ENCODE results near the gene HAUS8. TPM values are rescaled to one million over a fixed set of nuclear protein-coding genes. Genes with fewer than 3 reads are reported as not detected.

HAUS8 gene
- total and polyA plus RNA-seq, 7 experiments from 2014 or later, result 9.4 to 31.5 (median 19.0) TPM

GRCh38 chr19:17078920-17079709, 3.9 kb upstream of the HAUS8 start:
- no peak overlapping the region for H3K27ac ChIP-seq (ENCODE audit: low read depth, low read length)
- H3K36me3 ChIP-seq (ENCODE audit: control insufficient read depth in 2 of 3, insufficient read depth in 3 of 3, low read length in 3 of 3), result peaks cover 0 to 10% (median 0%) of the 10 kb centered on the region in 3 experiments
- ChIA-PET POLR2A (interaction anchor here (1.6 kb wide), 1 partner anchor 136 kb away, joined by 3 read pairs; the partner anchor contains the start of gene USE1), CTCF (no interaction called here)
- Mint-ChIP-seq H3K4me3 (peak overlapping the region in 7 of 10 donors; percentile 7 to 100 (median 55)), H3K27ac (peak overlapping the region in 7 of 9 donors; percentile 12 to 77 (median 59)), H3K4me1 (peaks cover 49 to 71% (median 57%) of the 10 kb centered on the region in 7 donors), H3K36me3 (peaks cover 0 to 10% (median 0%) of the 10 kb centered on the region in 5 donors), H3K27me3 (no peaks in the 10 kb centered on the region), H3K9me3 (no peaks in the 10 kb centered on the region)
- no peaks in the 10 kb centered on the region for H3K9me3 ChIP-seq (ENCODE audit: control insufficient read depth in 2 of 3, low read length in 3 of 3)
- intact Hi-C loops (cut with micrococcal nuclease), result loop anchor here (5.0 to 10.0 kb wide), 4 partner anchors 388 to 967 kb away; partner anchors contain the start of genes RAB8A (in 1 of the 2) and SLC5A5 (in 1 of the 2)
- no peaks in the 10 kb centered on the region for H3K27me3 ChIP-seq (ENCODE audit: control insufficient read depth in 2 of 2, insufficient read depth in 2 of 2, low read length in 2 of 2)
- DNase-seq (no peak), ATAC-seq (no peak)
- H3K4me1 ChIP-seq (ENCODE audit: control insufficient read depth in 2 of 2, insufficient read depth in 2 of 2, low read length in 2 of 2), result peaks cover 28 to 29% of the 10 kb centered on the region in 2 donors
- no peak overlapping the region for H3K4me3 ChIP-seq (ENCODE audit: low read length)

GRCh38 chr19:17078036-17078919, 3.0 kb upstream of the HAUS8 start:
- ATAC-seq, result no peak
- POLR2A ChIA-PET, result interaction anchor here (1.6 to 5.0 kb wide), 2 partner anchors 47 to 137 kb away, joined by 3 to 56 read pairs; partner anchors contain the start of gene USE1
- intact Hi-C loops (cut with micrococcal nuclease), result loop anchor here (5.0 to 10.0 kb wide), 4 partner anchors 389 to 966 kb away; partner anchors contain the start of genes RAB8A (in 1 of the 2) and SLC5A5 (in 1 of the 2)
- Mint-ChIP-seq H3K4me1 (peaks cover 54 to 79% (median 64%) of the 10 kb centered on the region in 7 donors), H3K27me3 (no peaks in the 10 kb centered on the region), H3K4me3 (peak overlapping the region; percentile 64 to 100 (median 98)), H3K9me3 (no peaks in the 10 kb centered on the region), H3K36me3 (peaks cover 0 to 11% (median 0%) of the 10 kb centered on the region in 5 donors), H3K27ac (peak overlapping the region in 4 of 9 donors; percentile 26 to 96 (median 81))
- peaks cover 32% of the 10 kb centered on the region in 2 donors for H3K4me1 ChIP-seq (ENCODE audit: control insufficient read depth in 2 of 2, insufficient read depth in 2 of 2, low read length in 2 of 2)
- no peaks in the 10 kb centered on the region for H3K9me3 ChIP-seq (ENCODE audit: control insufficient read depth in 2 of 3, low read length in 3 of 3)
- no peak for DNase-seq
- H3K4me3 ChIP-seq (ENCODE audit: low read length), result no peak overlapping the region
- CTCF ChIA-PET, result no interaction called here
- H3K36me3 ChIP-seq (ENCODE audit: control insufficient read depth in 2 of 3, insufficient read depth in 3 of 3, low read length in 3 of 3), result peaks cover 0 to 10% (median 0%) of the 10 kb centered on the region in 3 experiments
- no peaks in the 10 kb centered on the region for H3K27me3 ChIP-seq (ENCODE audit: control insufficient read depth in 2 of 2, insufficient read depth in 2 of 2, low read length in 2 of 2)
- H3K27ac ChIP-seq (ENCODE audit: low read depth, low read length), result no peak overlapping the region

GRCh38 chr19:17077447-17078028, 2.3 kb upstream of the HAUS8 start:
- no peak overlapping the region for H3K27ac ChIP-seq (ENCODE audit: low read depth, low read length)
- Mint-ChIP-seq H3K27ac (peak overlapping the region in 6 of 9 donors; percentile 17 to 96 (median 68)), H3K4me1 (peaks cover 55 to 80% (median 66%) of the 10 kb centered on the region in 7 donors), H3K9me3 (no peaks in the 10 kb centered on the region), H3K36me3 (peaks cover 0 to 11% (median 0%) of the 10 kb centered on the region in 5 donors), H3K4me3 (peak overlapping the region; percentile 96 to 100 (median 98)), H3K27me3 (no peaks in the 10 kb centered on the region)
- CTCF ChIA-PET, result no interaction called here
- no peaks in the 10 kb centered on the region for H3K9me3 ChIP-seq (ENCODE audit: control insufficient read depth in 2 of 3, low read length in 3 of 3)
- ATAC-seq (no peak), DNase-seq (no peak)
- POLR2A ChIA-PET, result interaction anchor here (0.7 to 5.0 kb wide), 3 partner anchors 48 to 178 kb away, joined by 3 to 56 read pairs (median 8); no protein-coding TSS in a partner anchor
- peaks cover 32% of the 10 kb centered on the region in 2 donors for H3K4me1 ChIP-seq (ENCODE audit: control insufficient read depth in 2 of 2, insufficient read depth in 2 of 2, low read length in 2 of 2)
- intact Hi-C loops (cut with micrococcal nuclease), result loop anchor here (2.0 to 10.0 kb wide), 5 partner anchors 57 to 965 kb away; partner anchors contain the start of genes RAB8A (in 1 of the 2) and SLC5A5 (in 1 of the 2)
- H3K36me3 ChIP-seq (ENCODE audit: control insufficient read depth in 2 of 3, insufficient read depth in 3 of 3, low read length in 3 of 3), result peaks cover 0 to 10% (median 0%) of the 10 kb centered on the region in 3 experiments
- H3K27me3 ChIP-seq (ENCODE audit: control insufficient read depth in 2 of 2, insufficient read depth in 2 of 2, low read length in 2 of 2), result no peaks in the 10 kb centered on the region
- peak overlapping the region; percentile 53 for H3K4me3 ChIP-seq (ENCODE audit: low read length)

GRCh38 chr19:17076543-17076991, 1.3 kb upstream of the HAUS8 start:
- Mint-ChIP-seq H3K27me3 (no peaks in the 10 kb centered on the region), H3K9me3 (no peaks in the 10 kb centered on the region), H3K4me3 (peak overlapping the region; percentile 96 to 100 (median 98)), H3K36me3 (peaks cover 0 to 11% (median 0%) of the 10 kb centered on the region in 5 donors), H3K4me1 (peaks cover 48 to 70% (median 58%) of the 10 kb centered on the region in 7 donors), H3K27ac (peak overlapping the region; percentile 86 to 99 (median 91))
- intact Hi-C loops (cut with micrococcal nuclease), result loop anchor here (1.0 to 10.0 kb wide), 7 partner anchors 49 to 964 kb away; partner anchors contain the start of genes RAB8A (in 1 of the 2), SLC5A5 (in 1 of the 2) and SMIM7 (in 1 of the 2)
- Histone ChIP-seq H3K36me3 (ENCODE audit: control insufficient read depth in 2 of 3, insufficient read depth in 3 of 3, low read length in 3 of 3) (peaks cover 0 to 10% (median 0%) of the 10 kb centered on the region in 3 experiments), H3K9me3 (ENCODE audit: control insufficient read depth in 2 of 3, low read length in 3 of 3) (no peaks in the 10 kb centered on the region), H3K27me3 (ENCODE audit: control insufficient read depth in 2 of 2, insufficient read depth in 2 of 2, low read length in 2 of 2) (no peaks in the 10 kb centered on the region), H3K27ac (ENCODE audit: low read depth, low read length) (peak overlapping the region; percentile 88), H3K4me3 (ENCODE audit: low read length) (peak overlapping the region; percentile 53), H3K4me1 (ENCODE audit: control insufficient read depth in 2 of 2, insufficient read depth in 2 of 2, low read length in 2 of 2) (peaks cover 32% of the 10 kb centered on the region in 2 donors)
- CTCF ChIA-PET, result interaction anchor here (0.8 to 1.0 kb wide), 3 partner anchors 11 to 229 kb away, joined by 3 to 5 read pairs (median 3); partner anchors contain the start of gene MRPL34
- ATAC-seq, result no peak
- peak in 6 of 9 donors; percentile 13 to 40 (median 30) for DNase-seq
- POLR2A ChIA-PET, result interaction anchor here (0.7 to 5.0 kb wide), 12 partner anchors 9 to 329 kb away, joined by 3 to 56 read pairs (median 4); partner anchors contain the start of genes ANKLE1 and BST2

GRCh38 chr19:17075864-17076542, 751 bp upstream of the HAUS8 start:
- DNase-seq (peak in 6 of 9 donors; percentile 17 to 63 (median 31)), ATAC-seq (no peak)
- H3K27me3 Mint-ChIP-seq, result no peaks in the 10 kb centered on the region
- Histone ChIP-seq H3K4me3 (ENCODE audit: low read length) (peak overlapping the region; percentile 53), H3K9me3 (ENCODE audit: control insufficient read depth in 2 of 3, low read length in 3 of 3) (no peaks in the 10 kb centered on the region), H3K36me3 (ENCODE audit: control insufficient read depth in 2 of 3, insufficient read depth in 3 of 3, low read length in 3 of 3) (peaks cover 0 to 15% (median 0%) of the 10 kb centered on the region in 3 experiments), H3K27me3 (ENCODE audit: control insufficient read depth in 2 of 2, insufficient read depth in 2 of 2, low read length in 2 of 2) (no peaks in the 10 kb centered on the region), H3K27ac (ENCODE audit: low read depth, low read length) (peak overlapping the region; percentile 88), H3K4me1 (ENCODE audit: control insufficient read depth in 2 of 2, insufficient read depth in 2 of 2, low read length in 2 of 2) (peaks cover 32% of the 10 kb centered on the region in 2 donors)
- H3K4me3 Mint-ChIP-seq, result peak overlapping the region; percentile 96 to 100 (median 98)
- POLR2A ChIA-PET, result interaction anchor here (0.7 to 5.0 kb wide), 14 partner anchors 9 to 329 kb away, joined by 3 to 56 read pairs (median 4); partner anchors contain the start of genes ANKLE1, BST2 and USE1
- CTCF ChIA-PET, result interaction anchor here (0.7 to 1.0 kb wide), 3 partner anchors 11 to 229 kb away, joined by 3 to 5 read pairs (median 3); partner anchors contain the start of gene MRPL34
- peaks cover 0 to 11% (median 0%) of the 10 kb centered on the region in 5 donors for H3K36me3 Mint-ChIP-seq
- H3K27ac Mint-ChIP-seq, result peak overlapping the region; percentile 86 to 99 (median 91)
- peaks cover 43 to 64% (median 54%) of the 10 kb centered on the region in 7 donors for H3K4me1 Mint-ChIP-seq
- H3K9me3 Mint-ChIP-seq, result no peaks in the 10 kb centered on the region
- intact Hi-C loops (cut with micrococcal nuclease), result loop anchor here (1.0 to 10.0 kb wide), 21 partner anchors 49 to 964 kb away; partner anchors contain the start of genes BABAM1 (in 2 of the 2), DDA1 (in 2 of the 2), GTPBP3 (in 2 of the 2) and MED26 (in 2 of the 2)
